H4 (cell line): Measurements from ENCODE around the gene TRAPPC14. TPM values are rescaled to one million over a fixed set of nuclear protein-coding genes. Genes with fewer than 3 reads are reported as not detected.

ENCODE experiments used
- DNase-seq: peaks from one replicate; pipeline ENCODE4 v3.0.0-alpha.2; 2015; ENCODE audit warnings: low spot score
- total RNA-seq: library from RNA; depleted of rRNA; stranded (reverse); fragments of >200 nt; shearing (Covaris generic); gene quantifications from 2 replicates; pipeline ENCODE4 v1.2.3, GENCODE V29; 2014

The TRAPPC14 gene
- total RNA-seq, 1 experiment from 2014 or later, result 7.7 TPM

DNA sequence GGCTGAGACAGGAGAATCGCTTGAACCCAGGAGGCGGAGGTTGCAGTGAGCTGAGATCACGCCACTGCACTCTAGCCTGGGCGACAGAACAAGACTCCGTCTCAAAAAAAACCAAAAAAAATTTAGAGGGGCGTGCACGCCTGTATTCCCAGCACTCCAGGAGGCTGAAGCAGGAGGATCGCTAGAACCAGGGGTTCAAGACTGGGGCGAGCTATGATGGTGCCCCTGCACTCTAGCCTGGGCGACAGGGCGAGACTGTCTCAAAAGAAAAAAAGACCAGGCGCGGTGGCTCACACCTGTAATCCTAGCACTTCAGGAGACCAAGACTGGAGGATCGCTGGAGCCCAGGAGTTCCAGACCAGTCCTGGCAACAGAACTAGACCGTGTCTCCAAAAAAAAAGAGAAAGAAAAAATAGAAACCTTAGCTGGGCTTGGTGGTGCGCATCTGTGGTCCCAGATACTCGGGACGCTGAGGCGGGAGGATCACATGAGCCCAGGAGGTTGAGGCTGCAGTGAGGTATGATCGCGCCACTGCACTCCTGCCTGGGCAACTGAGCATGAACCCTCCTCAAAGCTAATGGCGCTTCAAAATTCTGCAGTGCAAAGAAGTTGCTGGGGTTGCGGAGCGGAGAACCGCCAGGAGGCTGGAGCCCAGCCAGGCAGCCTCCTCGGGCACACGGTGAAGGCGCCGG is 32.1 kb downstream of the TRAPPC14 start:
- DNase-seq, result no peak

- DNase-seq, result no peak
Measured at GRCh38 chr7:100124301-100125230, 34.0 kb downstream of the TRAPPC14 start.

GRCh38 chr7:100122568-100122967 is 36.0 kb downstream of the TRAPPC14 start:
- DNase-seq, result peak; percentile 2

DNA sequence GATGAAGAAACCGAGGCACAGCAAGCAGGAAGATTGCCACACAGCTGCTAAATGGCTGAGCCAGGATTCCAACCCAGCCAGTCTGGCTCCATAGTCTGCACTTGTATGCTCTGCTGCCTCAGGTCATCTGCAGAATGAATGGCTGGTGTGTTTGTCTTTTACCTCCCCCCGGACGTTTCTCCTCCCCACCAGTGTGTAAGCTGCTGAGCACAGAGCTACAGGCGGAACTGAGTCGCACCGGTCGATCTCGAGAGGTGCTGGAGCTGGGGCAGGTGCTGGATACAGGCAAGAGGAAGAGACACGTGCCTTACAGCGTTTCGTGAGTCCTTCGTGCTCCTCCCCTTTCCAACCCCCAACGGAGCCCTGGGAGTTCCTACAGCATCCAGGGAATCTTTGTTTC is 36.5 kb downstream of the TRAPPC14 start:
- DNase-seq, result peak; percentile 2

DNA sequence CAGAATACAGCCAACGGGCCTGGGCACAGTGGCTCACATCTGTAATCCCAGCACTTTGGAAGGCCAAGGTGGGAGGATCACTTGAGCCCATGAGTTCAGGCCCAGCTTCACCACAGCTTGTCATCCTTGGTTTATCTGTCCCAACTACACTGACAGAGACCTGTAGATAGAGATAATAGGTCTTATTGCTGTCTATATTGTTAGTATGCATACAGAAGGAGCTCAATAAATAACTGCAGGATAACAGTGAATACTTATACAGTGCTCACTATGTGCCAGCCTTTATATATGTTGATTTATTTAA is 37.8 kb downstream of the TRAPPC14 start:
- DNase-seq, result no peak

GRCh38 chr7:100119970-100120732 is 38.4 kb downstream of the TRAPPC14 start:
- DNase-seq, result peak; percentile 46

- DNase-seq, result peak; percentile 96
Measured at GRCh38 chr7:100119072-100119969, 39.2 kb downstream of the TRAPPC14 start, which contains the start of the genes CNPY4 and TAF6. CNPY4 (plus strand) TSS chr7:100119634; CDS start chr7:100119745, 111 bp downstream. TAF6 (minus strand) TSS chr7:100119358; CDS start chr7:100114209, 5,149 bp downstream.

DNA sequence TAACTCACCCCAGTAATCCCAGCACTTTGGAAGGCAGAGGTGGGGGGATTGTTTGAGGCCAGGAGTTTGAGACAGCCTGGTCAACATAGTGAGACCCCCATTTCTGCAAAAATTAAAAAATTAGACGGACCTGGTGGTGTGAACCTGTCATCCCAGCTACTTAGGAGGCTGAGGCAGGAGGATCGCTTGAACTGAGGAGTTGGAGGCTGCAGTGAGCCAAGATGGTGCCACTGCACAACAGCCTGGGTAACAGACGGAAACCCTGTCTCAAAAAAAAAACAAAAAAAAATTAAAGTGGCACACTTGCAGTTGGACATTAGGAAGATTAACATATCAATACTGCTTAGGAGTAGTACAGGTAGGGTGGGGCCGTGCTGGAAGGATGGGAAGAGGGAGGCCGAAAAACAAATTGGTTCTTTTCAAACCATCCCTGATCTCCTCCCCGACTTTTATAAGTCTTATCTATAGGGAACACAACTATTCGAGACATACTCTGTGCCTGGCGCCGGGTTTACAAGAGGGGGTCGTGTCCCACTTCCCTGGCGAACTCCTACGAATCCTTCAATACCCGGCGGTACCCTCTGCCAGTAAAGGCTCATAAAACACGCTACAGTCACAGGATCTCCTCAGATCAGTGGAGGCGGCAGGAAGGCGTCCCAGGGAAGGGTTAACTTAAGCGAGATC is 40.0 kb downstream of the TRAPPC14 start:
- no peak for DNase-seq

GRCh38 chr7:100115026-100115425 is 43.5 kb downstream of the TRAPPC14 start:
- no peak for DNase-seq

GRCh38 chr7:100111914-100112313 is 46.6 kb downstream of the TRAPPC14 start:
- DNase-seq, result no peak

- DNase-seq, result no peak
Measured at GRCh38 chr7:100111156-100111555, 47.4 kb downstream of the TRAPPC14 start.

- DNase-seq, result no peak
Measured at GRCh38 chr7:100109521-100110163, 48.9 kb downstream of the TRAPPC14 start.

- no peak for DNase-seq
Measured at GRCh38 chr7:100107890-100108289, 50.6 kb downstream of the TRAPPC14 start.

DNA sequence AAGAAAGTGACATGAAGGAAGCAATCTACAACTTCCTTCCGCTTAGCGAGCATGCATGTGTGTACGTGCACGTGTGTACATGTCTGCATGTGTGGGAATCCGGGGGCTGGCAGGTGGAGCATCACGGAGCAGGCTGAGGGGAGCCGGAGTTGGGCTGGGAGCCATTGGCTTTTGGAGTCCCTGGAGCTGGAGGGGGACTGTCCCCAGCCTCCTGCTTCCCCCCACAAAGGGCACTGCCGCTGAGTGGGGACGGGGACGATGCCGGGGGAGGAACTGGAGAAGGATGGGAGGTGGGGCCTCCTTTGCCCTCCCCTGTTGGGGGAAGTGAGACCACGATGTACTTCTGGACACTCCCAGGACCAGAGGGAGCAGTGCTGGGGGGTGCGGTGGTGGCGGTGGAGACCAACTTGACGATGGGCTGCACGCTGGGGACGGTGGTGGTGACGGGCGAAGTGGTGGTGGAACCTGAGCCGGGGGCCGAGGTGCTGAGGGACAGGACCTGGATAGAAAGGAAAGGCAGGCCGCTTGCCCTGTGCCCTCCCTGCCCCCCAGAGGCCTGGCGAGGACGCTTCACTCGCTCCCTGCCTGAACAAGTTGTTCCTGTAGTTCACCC is 51.3 kb downstream of the TRAPPC14 start:
- no peak for DNase-seq

GRCh38 chr7:100106633-100107032 is 51.9 kb downstream of the TRAPPC14 start:
- DNase-seq, result no peak

GRCh38 chr7:100105534-100105933 is 53.0 kb downstream of the TRAPPC14 start:
- DNase-seq, result no peak
